HG03039 (cell line): ENCODE data around the gene FLT1.

ENCODE experiments used
- ATAC-seq: cut with Tn5 transposase; IDR thresholded peaks from one replicate; pipeline ENCODE4 v1.9.1; 2021; ENCODE audit warnings: mild to moderate bottlenecking, moderate library complexity; ENCODE audit not compliant: unreplicated experiment

FLT1 gene

DNA sequence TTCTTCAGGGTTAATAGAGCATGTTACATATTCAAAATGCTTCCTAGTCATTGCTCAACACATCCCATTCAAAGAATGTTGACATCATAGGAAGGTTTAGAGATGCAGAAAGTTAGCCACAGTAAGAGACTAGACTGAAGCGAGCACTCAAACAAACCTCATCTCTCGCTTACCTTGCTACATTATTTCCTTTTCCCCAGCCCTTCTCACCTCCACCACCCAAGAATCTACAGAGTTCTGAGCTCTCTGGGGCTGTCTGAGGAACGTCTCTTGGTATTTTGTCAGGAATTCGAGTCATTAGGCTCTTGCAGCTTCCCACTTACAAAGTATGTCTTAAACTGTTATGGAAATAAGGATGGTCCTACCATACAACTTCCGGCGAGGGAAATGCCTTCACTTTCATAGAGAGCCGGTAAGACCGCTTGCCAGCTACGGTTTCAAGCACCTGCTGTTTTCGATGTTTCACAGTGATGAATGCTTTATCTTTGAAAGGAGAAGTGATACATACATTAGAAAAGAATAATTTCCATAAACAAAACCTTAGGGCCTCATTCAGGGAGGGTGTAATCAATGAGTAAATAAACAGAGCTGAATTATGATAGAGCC is 65.1 kb downstream of the FLT1 start:
- peak; percentile 92 for ATAC-seq

GRCh38 chr13:28429096-28429495 is 65.8 kb downstream of the FLT1 start:
- peak; percentile 12 for ATAC-seq

- ATAC-seq, result no peak
Measured at GRCh38 chr13:28426381-28426780, 68.5 kb downstream of the FLT1 start.

- no peak for ATAC-seq
Measured at GRCh38 chr13:28425793-28426192, 69.1 kb downstream of the FLT1 start.

GRCh38 chr13:28424541-28424940 is 70.4 kb downstream of the FLT1 start:
- ATAC-seq, result no peak

GRCh38 chr13:28423010-28423409 is 71.9 kb downstream of the FLT1 start:
- peak; percentile 78 for ATAC-seq

DNA sequence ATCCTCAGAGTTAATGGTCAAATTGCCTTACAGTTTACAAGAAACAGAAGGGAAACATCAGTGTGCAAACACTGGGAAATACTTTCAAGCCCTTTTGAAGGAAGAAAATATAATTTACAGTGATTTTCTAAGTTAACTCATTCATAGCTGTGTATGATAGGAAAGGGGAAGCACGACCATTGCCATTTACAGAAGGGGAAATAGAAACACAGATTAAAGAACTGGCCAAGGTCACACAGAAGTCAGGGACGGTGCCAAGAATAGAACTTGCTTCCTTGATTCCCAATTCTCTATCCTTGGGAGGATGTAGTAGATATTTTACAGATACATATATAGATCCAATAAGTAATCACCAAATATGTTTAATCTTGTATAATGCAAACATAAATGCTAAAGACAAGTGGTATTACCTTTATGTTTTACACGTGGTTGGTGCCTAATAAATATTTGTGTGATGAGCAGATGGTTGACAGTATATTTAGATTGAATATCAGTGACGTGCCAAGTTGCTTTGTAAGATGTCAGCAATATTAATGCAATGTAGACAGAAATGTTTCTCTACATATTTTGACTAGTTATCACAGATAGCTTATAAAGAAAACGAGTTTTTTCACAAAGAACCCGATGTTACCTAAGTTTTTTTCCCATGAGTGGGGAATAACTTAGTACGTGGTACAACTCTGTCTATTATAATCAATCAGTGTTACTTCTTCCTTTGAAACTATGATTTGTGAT is 73.1 kb downstream of the FLT1 start:
- no peak for ATAC-seq

- no peak for ATAC-seq
Measured at GRCh38 chr13:28420704-28421103, 74.2 kb downstream of the FLT1 start.

DNA sequence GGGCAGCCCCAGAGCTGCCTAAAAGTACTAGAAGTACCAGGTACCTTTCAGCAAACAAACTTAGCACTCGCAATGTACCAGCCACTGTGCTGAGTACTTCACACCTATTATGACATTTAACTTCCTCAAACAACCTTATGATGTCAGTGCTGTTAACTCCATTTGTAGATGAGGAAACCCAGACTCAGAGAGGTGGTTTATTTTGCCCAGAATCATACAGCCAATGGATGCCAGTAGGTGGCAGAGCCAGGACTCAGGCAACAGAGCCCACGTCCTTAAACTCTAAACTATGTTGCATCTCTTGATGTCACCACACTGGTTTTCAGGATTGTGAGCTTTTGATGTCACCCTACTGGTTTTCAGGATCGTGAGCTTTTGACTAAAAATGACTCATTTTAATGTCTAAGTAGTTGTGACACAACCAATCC is 78.9 kb downstream of the FLT1 start:
- no peak for ATAC-seq

GRCh38 chr13:28413999-28414398 is 80.9 kb downstream of the FLT1 start:
- ATAC-seq, result no peak

DNA sequence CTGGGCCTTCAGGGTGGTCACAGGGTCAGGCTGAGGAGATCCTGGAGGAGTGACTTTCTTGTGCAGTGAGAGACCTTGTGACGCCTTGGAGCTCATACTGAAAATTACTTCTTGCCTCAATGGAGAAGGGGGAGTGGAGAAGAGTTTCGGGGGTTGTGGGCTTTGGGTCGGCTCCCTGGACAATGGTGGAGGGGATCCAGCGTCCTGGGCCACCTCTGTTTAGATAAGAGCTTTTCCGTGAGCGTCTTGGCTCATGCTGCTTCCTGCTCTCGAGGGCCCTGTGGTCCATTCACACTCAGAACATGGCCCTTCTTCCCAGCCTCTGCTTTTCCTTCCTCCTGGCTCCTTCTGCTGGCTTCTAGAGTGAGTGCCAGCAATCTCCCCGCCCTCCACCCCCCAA is 81.9 kb downstream of the FLT1 start:
- no peak for ATAC-seq

- no peak for ATAC-seq
Measured at GRCh38 chr13:28411831-28412353, 83.0 kb downstream of the FLT1 start.

GRCh38 chr13:28410096-28410495 is 84.8 kb downstream of the FLT1 start:
- ATAC-seq, result no peak

DNA sequence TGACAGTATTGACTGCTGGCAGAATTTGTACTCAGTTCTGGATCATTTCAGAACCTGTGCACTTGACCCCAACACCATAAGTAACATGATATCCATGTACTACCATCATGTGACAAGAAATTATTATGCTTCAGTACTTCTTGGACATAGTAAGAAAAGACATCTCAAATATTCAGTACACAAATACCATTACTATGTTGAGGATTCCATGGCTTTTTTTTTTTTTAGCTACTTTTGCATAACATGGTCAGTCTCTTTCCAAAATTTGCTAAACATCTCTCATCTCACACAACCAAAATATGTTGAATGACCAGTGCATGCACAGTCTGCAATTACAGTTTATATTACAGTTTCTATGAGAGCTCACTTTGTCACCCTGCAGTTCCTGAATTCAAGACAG is 85.3 kb downstream of the FLT1 start:
- no peak for ATAC-seq

GRCh38 chr13:28408863-28409262 is 86.1 kb downstream of the FLT1 start:
- no peak for ATAC-seq

DNA sequence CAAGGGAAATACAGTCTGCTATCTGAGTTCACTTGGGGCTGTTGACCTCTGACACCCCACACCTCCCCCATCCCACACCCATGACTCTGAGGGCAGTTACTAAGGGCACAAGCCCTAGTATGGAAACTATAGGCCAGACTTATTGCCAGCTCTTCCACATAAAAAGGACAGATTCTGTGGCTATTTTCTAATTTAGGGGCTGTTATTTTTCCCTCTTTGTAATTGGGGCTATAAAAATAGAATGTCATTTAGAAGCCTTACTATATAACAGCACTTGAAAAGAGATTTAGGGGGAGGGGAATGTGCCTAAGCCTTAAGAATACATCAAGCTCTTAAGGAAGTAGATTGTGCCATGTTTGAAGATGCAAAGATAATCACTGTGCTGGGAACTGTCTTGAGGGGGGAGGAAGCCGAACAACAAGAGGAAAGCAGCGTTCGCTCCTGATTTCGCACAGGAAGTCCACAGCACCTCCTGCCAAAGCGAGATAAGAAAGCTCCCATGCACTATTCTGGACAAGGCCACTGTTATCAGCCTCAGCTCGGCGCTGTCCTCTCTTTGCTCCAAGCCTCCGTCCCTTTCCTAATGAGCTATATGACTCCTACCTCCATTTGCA is 86.6 kb downstream of the FLT1 start:
- ATAC-seq, result no peak

- ATAC-seq, result no peak
Measured at GRCh38 chr13:28406733-28407266, 88.1 kb downstream of the FLT1 start.

GRCh38 chr13:28402057-28402381 is 92.9 kb downstream of the FLT1 start:
- ATAC-seq, result no peak

DNA sequence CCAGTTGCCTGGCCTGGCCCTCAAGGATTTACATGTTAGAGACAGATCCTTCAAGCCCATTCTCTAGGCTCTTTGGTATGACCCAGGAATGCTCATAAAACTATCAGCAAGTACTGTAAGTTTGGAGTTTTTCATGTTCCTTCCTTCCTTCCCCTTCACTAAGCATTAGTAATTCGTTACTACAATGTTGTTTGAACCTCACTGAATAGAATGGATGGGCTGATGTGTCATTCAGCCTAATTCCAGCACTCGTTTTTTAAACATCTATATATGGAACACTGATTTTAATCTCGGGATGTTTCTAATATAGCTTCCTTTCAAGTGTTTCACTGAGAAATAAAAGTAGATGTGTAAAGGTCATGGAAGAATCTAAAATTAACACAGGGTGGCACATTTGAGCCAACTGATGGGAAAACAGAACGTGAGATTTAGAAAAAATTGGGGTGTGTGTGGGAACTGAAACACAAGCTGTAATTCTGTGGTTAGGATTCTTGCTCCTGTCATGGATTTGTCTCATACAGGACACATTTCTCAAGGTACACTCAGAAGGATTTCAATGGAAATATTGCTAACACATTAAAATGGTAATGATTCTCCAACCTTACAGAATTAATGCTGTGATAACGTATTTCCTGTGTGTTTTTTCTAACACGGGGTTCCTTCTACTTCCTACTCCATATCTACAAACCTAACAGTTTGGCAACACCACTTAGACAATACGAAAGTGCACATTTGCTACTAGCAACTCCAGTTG is 93.4 kb downstream of the FLT1 start:
- ATAC-seq, result no peak

GRCh38 chr13:28396053-28396452 is 98.9 kb downstream of the FLT1 start:
- no peak for ATAC-seq

DNA sequence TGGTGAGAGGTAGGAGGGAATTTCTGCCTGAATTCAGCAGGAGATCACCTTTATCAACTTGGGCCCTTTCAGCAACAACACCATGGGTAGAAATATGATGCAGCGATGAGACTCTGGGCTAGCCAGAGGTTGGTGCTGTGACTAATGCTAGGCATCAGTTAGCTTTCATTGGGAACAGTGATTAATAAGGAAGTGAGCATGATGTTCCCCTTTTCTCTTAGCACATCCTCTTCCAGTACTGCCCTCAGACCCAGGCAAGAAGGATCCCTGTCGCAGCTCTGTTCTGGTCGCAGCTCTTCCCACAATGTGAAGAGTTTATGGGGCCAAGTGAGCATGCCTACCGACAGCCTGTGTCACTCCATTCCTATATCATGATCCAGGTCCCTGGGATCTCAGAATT is 100.5 kb downstream of the FLT1 start:
- no peak for ATAC-seq
